ENCODE results near the gene CYSTM1.

The CYSTM1 gene

GRCh38 chr5:140270008-140270407 lies 95.0 kb downstream of the CYSTM1 start:
- TF ChIP-seq CSDC2 (CRISPR knock-in tag; IDR thresholded peaks at IDR 0.05), result no peak
- ATAC-seq, result no peak

GRCh38 chr5:140273401-140273877 lies 98.5 kb downstream of the CYSTM1 start:
- ATAC-seq, result no peak
- TF ChIP-seq TSHZ2 (CRISPR knock-in tag; IDR thresholded peaks at IDR 0.05) (no peak), BACH2 (CRISPR knock-in tag; IDR thresholded peaks at IDR 0.05; ENCODE audit: borderline replicate concordance) (no peak), CSDC2 (CRISPR knock-in tag; IDR thresholded peaks at IDR 0.05) (no peak), PATZ1 (CRISPR knock-in tag; IDR thresholded peaks at IDR 0.05; ENCODE audit: borderline replicate concordance) (no peak), ZNF70 (CRISPR knock-in tag; IDR thresholded peaks at IDR 0.05) (no peak), OSR1 (CRISPR knock-in tag; IDR thresholded peaks at IDR 0.05) (no peak), TOX (CRISPR knock-in tag; IDR thresholded peaks at IDR 0.05; ENCODE audit: borderline replicate concordance) (no peak), POU6F1 (CRISPR knock-in tag; IDR thresholded peaks at IDR 0.05; ENCODE audit: borderline replicate concordance, low read depth) (no peak), ARNTL (CRISPR knock-in tag; IDR thresholded peaks at IDR 0.05; ENCODE audit: borderline replicate concordance, low read depth) (no peak), ZNF565 (CRISPR knock-in tag; conservative IDR thresholded peaks at IDR 0.05; ENCODE audit: low read depth) (no peak), CSRNP3 (CRISPR knock-in tag; IDR thresholded peaks at IDR 0.05) (no peak)

GRCh38 chr5:140275837-140276236 lies 100.8 kb downstream of the CYSTM1 start:
- TF ChIP-seq CSDC2 (CRISPR knock-in tag; IDR thresholded peaks at IDR 0.05), result no peak
- TF ChIP-seq ISL1 (CRISPR knock-in tag; IDR thresholded peaks at IDR 0.05), result no peak
- no peak for TF ChIP-seq CSRNP3 (CRISPR knock-in tag; IDR thresholded peaks at IDR 0.05)
- no peak for ATAC-seq

- ATAC-seq, result no peak
- TF ChIP-seq TOX (CRISPR knock-in tag; IDR thresholded peaks at IDR 0.05; ENCODE audit: borderline replicate concordance) (no peak), ZC3H10 (CRISPR knock-in tag; IDR thresholded peaks at IDR 0.05) (no peak), ZNF565 (CRISPR knock-in tag; conservative IDR thresholded peaks at IDR 0.05; ENCODE audit: low read depth) (no peak), ESRRG (CRISPR knock-in tag; IDR thresholded peaks at IDR 0.05) (no peak), ZFP3 (CRISPR knock-in tag; IDR thresholded peaks at IDR 0.05) (no peak), SNAI2 (CRISPR knock-in tag; IDR thresholded peaks at IDR 0.05) (no peak), ARNTL (CRISPR knock-in tag; IDR thresholded peaks at IDR 0.05; ENCODE audit: borderline replicate concordance, low read depth) (no peak), ZNF8 (CRISPR knock-in tag; IDR thresholded peaks at IDR 0.05) (no peak), TCF4 (CRISPR knock-in tag; IDR thresholded peaks at IDR 0.05; ENCODE audit: borderline replicate concordance) (no peak), ZFP30 (CRISPR knock-in tag; IDR thresholded peaks at IDR 0.05) (no peak), PATZ1 (CRISPR knock-in tag; IDR thresholded peaks at IDR 0.05; ENCODE audit: borderline replicate concordance) (no peak), OSR1 (CRISPR knock-in tag; IDR thresholded peaks at IDR 0.05) (no peak), BACH2 (CRISPR knock-in tag; IDR thresholded peaks at IDR 0.05; ENCODE audit: borderline replicate concordance) (no peak), GLIS3 (CRISPR knock-in tag; IDR thresholded peaks at IDR 0.05) (no peak), CSDC2 (CRISPR knock-in tag; IDR thresholded peaks at IDR 0.05) (no peak), ISL1 (CRISPR knock-in tag; IDR thresholded peaks at IDR 0.05) (no peak)
Observed at GRCh38 chr5:140282266-140282665, 107.3 kb downstream of the CYSTM1 start.
